Measurements from ENCODE around the gene ZMYND10. TPM values are rescaled to one million over a fixed set of nuclear protein-coding genes. Genes with fewer than 3 reads are reported as not detected.
A peak's percentile ranks its signal among the peaks of the same experiment; 100 is the strongest.

ZMYND10 gene
- total RNA-seq, 1 donor from 2014 or later = 0.92 TPM

DNA sequence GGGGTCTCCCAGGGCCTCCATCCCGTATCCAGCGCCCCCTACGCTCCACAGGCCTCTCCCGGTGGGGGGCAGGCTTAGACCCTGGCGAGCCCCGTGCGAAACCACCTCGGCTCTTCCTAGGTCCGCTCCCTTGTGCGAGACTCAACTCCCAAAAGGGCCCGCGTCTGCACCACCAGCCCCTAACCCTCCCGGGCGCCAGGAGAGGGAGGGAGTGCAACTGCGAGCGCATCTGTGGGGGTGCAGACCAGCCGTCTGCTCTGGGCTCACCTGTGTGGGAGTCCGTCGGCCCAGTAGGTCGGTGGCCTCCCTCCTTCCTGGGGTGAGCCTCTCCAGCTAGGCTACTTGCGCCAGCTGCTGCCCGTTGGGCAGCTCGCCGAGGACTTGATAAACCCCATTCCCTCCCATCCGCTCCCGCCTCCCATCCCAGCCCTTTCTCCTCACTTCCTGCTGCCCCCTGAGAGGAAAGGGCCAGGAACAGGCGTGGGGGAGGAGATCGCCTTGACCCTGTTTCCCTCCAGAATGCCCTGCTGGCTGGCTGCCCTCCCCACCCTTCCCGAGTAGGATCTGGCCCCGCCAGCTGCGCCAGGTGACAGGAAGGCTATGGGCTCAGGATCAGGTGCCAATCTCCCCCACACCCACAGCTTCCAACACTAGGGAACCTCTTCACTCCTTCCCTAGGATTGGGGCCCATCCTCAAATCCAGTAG lies 23.0 kb downstream of the ZMYND10 start, which contains the start of gene HYAL2:
TSS of gene HYAL2 (minus strand) at position 360 of the 706 bp plus-strand sequence. CDS start 2,256 bp downstream, outside the sequence.
- no peak for DNase-seq (ENCODE audit: low read depth)
- H3K4me3 ChIP-seq (ENCODE audit: low read depth, low read length) = peak within 1 kb of the TSS; percentile 89
- TF ChIP-seq, protein P1, sequence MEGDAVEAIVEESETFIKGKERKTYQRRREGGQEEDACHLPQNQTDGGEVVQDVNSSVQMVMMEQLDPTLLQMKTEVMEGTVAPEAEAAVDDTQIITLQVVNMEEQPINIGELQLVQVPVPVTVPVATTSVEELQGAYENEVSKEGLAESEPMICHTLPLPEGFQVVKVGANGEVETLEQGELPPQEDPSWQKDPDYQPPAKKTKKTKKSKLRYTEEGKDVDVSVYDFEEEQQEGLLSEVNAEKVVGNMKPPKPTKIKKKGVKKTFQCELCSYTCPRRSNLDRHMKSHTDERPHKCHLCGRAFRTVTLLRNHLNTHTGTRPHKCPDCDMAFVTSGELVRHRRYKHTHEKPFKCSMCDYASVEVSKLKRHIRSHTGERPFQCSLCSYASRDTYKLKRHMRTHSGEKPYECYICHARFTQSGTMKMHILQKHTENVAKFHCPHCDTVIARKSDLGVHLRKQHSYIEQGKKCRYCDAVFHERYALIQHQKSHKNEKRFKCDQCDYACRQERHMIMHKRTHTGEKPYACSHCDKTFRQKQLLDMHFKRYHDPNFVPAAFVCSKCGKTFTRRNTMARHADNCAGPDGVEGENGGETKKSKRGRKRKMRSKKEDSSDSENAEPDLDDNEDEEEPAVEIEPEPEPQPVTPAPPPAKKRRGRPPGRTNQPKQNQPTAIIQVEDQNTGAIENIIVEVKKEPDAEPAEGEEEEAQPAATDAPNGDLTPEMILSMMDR (conservative IDR thresholded peaks at IDR 0.05; ENCODE audit: low read depth, low read length) = no peak

GRCh38 chr3:50322115-50322385 lies 23.5 kb downstream of the ZMYND10 start:
- H3K4me3 ChIP-seq (ENCODE audit: low read depth, low read length) = peak overlapping the region; percentile 89
- DNase-seq (ENCODE audit: low read depth) = no peak
- TF ChIP-seq, protein P1 (conservative IDR thresholded peaks at IDR 0.05; ENCODE audit: low read depth, low read length) = no peak

- TF ChIP-seq, protein P1 (conservative IDR thresholded peaks at IDR 0.05; ENCODE audit: low read depth, low read length) = peak; percentile 57
- H3K4me3 ChIP-seq (ENCODE audit: low read depth, low read length) = peak overlapping the region; percentile 89
- no peak for DNase-seq (ENCODE audit: low read depth)
Observed at GRCh38 chr3:50321336-50322114, 24.0 kb downstream of the ZMYND10 start.

DNA sequence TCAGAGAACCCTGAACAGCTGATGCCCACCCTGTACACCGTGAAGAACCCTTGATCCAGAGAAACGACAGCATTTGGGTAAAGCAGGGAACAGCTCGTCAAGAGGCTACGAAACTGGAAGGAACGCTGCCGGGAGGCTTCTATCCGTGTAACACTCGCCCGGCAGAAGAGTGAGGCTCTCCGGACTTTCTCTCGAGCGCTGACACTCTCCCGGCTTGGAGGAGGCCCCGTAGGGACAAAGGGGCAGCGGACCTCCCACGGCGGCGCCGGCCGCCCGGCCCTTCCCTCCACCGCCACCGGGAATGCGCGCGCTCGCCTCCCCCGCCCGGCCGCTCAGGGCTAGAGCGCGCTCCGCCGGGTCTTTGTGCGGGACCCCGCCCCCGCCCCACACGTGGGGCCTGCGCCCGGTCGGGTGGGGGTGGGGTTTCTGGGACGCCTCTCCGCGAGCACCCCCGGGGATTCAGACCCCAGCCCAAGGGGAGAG lies 24.6 kb downstream of the ZMYND10 start:
- no peak for DNase-seq (ENCODE audit: low read depth)
- TF ChIP-seq, protein P1 (conservative IDR thresholded peaks at IDR 0.05; ENCODE audit: low read depth, low read length) = no peak
- H3K4me3 ChIP-seq (ENCODE audit: low read depth, low read length) = peak overlapping the region; percentile 89

- no peak for DNase-seq (ENCODE audit: low read depth)
- TF ChIP-seq, protein P1 (conservative IDR thresholded peaks at IDR 0.05; ENCODE audit: low read depth, low read length) = no peak
- H3K4me3 ChIP-seq (ENCODE audit: low read depth, low read length) = peak overlapping the region; percentile 89
Observed at GRCh38 chr3:50319894-50320625, 25.5 kb downstream of the ZMYND10 start.

GRCh38 chr3:50319181-50319893 lies 26.2 kb downstream of the ZMYND10 start:
- no peak overlapping the region for H3K4me3 ChIP-seq (ENCODE audit: low read depth, low read length)
- no peak for DNase-seq (ENCODE audit: low read depth)
- TF ChIP-seq, protein P1 (conservative IDR thresholded peaks at IDR 0.05; ENCODE audit: low read depth, low read length) = no peak

All from epithelial cell of proximal tubule (primary cell).